MCF 10A (cell line): ENCODE data around the gene LRP6. TPM values are rescaled to one million over a fixed set of nuclear protein-coding genes. Genes with fewer than 3 reads are reported as not detected.

Source experiments
- BruUV-seq: library from RNA; stranded (reverse); fragments of 400-500 nt; replicated peaks from 2 replicates; lab custom pipeline; 2021; lab: Mats Ljungman, UMichigan
- CTCF ChIA-PET: fragments of 300-600 bp; sonication (Branson Sonifier 250); formaldehyde crosslinking; extraction: SDS; loops from one replicate; lab custom pipeline; 2021; ENCODE audit warnings: antibody characterized with exemption, inconsistent platforms; lab: Yijun Ruan, JAX
- POLR2A ChIA-PET: fragments of 300-600, 350-650 bp; sonication (Branson Sonifier 250); formaldehyde crosslinking; extraction: SDS; loops from one replicate; lab custom pipeline; 2020; ENCODE audit warnings: antibody characterized with exemption, inconsistent platforms; lab: Yijun Ruan, JAX
- DNase-seq: peaks from one replicate; pipeline ENCODE4 v3.0.0-alpha.2; 2018; ENCODE audit not compliant: unreplicated experiment
- H3K27ac Mint-ChIP-seq: one replicate; pipeline ENCODE4 v1.8.0; 2022; ENCODE audit warnings: mild to moderate bottlenecking, low read depth, mixed read lengths; ENCODE audit not compliant: unreplicated experiment
- H3K27me3 Mint-ChIP-seq: one replicate; pipeline ENCODE4 v1.8.0; 2022; ENCODE audit warnings: mixed read lengths; ENCODE audit not compliant: insufficient read depth, unreplicated experiment
- H3K36me3 Mint-ChIP-seq: one replicate; pipeline ENCODE4 v1.8.0; 2022; ENCODE audit warnings: mild to moderate bottlenecking, moderate library complexity, mixed read lengths; ENCODE audit not compliant: insufficient read depth, unreplicated experiment
- H3K4me1 Mint-ChIP-seq: one replicate; pipeline ENCODE4 v1.8.0; 2022; ENCODE audit warnings: mixed read lengths; ENCODE audit not compliant: insufficient read depth, unreplicated experiment
- H3K4me3 Mint-ChIP-seq: one replicate; pipeline ENCODE4 v1.8.0; 2022; ENCODE audit warnings: mild to moderate bottlenecking, moderate library complexity, mixed read lengths; ENCODE audit not compliant: unreplicated experiment
- H3K9me3 Mint-ChIP-seq: one replicate; pipeline ENCODE4 v1.8.0; 2022; ENCODE audit warnings: mixed read lengths; ENCODE audit not compliant: unreplicated experiment
- intact Hi-C: fragments of 100-400 bp; cut with micrococcal nuclease; formaldehyde crosslinking; loops from 2 replicates; pipeline ENCODE4 v1.14.1; 2022
- total RNA-seq: library from RNA; stranded (reverse); gene quantifications from 2 replicates; pipeline ENCODE4 v1.2.3, GENCODE V29; 2022
- TF ChIP-seq, protein P1 (sequence below): fragments of 200-600 bp; IDR thresholded peaks from one replicate; pipeline ENCODE4 v1.8.0; 2022; ENCODE audit warnings: antibody characterized with exemption, mild to moderate bottlenecking; ENCODE audit not compliant: unreplicated experiment

Gene LRP6
- total RNA-seq, 1 experiment from 2014 or later, result 24.9 TPM

DNA sequence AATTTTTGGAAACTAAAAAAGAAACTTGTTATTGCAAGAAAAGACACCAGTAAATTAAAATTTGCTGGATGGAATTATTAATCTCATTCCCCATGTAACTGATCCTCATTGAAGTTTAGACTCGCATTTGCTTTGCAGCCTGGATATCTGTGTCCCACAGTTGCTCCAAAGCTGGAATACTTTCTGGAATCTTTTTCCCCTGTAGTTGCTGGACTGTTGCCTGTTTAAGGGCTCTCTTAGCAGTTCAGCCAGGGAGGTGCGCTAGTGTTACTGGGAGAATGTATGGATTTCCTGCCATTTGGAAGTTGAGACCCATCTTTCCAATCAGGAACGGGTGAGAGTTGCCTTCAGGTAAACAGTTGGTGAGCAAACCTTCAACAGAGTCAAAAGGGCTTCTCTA is 175.8 kb downstream of the LRP6 start:
- TF ChIP-seq, protein P1, sequence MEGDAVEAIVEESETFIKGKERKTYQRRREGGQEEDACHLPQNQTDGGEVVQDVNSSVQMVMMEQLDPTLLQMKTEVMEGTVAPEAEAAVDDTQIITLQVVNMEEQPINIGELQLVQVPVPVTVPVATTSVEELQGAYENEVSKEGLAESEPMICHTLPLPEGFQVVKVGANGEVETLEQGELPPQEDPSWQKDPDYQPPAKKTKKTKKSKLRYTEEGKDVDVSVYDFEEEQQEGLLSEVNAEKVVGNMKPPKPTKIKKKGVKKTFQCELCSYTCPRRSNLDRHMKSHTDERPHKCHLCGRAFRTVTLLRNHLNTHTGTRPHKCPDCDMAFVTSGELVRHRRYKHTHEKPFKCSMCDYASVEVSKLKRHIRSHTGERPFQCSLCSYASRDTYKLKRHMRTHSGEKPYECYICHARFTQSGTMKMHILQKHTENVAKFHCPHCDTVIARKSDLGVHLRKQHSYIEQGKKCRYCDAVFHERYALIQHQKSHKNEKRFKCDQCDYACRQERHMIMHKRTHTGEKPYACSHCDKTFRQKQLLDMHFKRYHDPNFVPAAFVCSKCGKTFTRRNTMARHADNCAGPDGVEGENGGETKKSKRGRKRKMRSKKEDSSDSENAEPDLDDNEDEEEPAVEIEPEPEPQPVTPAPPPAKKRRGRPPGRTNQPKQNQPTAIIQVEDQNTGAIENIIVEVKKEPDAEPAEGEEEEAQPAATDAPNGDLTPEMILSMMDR, result no peak
- ChIA-PET POLR2A (no interaction called here), CTCF (interaction anchor here (1.6 kb wide), 1 partner anchor 9 kb away, joined by 5 read pairs; no protein-coding TSS in a partner anchor)
- Mint-ChIP-seq H3K9me3 (no peaks in the 10 kb centered on the region), H3K27me3 (no peaks in the 10 kb centered on the region), H3K27ac (no peak overlapping the region), H3K4me1 (peaks cover 8% of the 10 kb centered on the region), H3K4me3 (no peak overlapping the region), H3K36me3 (peaks cover 4% of the 10 kb centered on the region)
- BruUV-seq, result no TSS peak
- intact Hi-C loops, result no loop called here
- DNase-seq, result no peak

DNA sequence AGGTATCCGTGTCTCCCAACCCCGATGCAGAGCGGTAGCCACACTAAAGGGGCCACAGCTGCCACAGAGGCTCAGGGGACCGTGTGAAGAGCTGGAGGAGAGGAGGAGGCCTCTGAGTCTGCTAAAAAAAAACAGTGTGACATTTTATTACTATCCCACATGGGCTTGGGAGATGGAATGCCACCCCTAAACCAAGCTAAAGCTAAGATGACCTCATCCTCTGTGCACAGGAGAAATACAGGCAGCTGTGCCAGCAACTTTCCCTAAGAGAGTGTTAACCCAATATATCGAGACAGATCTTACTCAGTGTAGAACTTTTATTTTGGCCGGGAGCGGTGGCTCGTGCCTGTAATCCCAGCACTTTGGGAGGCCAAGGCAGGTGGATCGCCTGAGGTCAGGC is 178.1 kb downstream of the LRP6 start:
- TF ChIP-seq, protein P1, result no peak
- H3K27me3 Mint-ChIP-seq, result no peaks in the 10 kb centered on the region
- intact Hi-C loops, result no loop called here
- H3K27ac Mint-ChIP-seq, result no peak overlapping the region
- no peaks in the 10 kb centered on the region for H3K36me3 Mint-ChIP-seq
- no peak for DNase-seq
- ChIA-PET POLR2A (no interaction called here), CTCF (interaction anchor here (0.6 kb wide), 1 partner anchor 242 kb away, joined by 3 read pairs; no protein-coding TSS in a partner anchor)
- H3K4me1 Mint-ChIP-seq, result peaks cover 8% of the 10 kb centered on the region
- no peaks in the 10 kb centered on the region for H3K9me3 Mint-ChIP-seq
- BruUV-seq, result no TSS peak
- H3K4me3 Mint-ChIP-seq, result no peak overlapping the region

DNA sequence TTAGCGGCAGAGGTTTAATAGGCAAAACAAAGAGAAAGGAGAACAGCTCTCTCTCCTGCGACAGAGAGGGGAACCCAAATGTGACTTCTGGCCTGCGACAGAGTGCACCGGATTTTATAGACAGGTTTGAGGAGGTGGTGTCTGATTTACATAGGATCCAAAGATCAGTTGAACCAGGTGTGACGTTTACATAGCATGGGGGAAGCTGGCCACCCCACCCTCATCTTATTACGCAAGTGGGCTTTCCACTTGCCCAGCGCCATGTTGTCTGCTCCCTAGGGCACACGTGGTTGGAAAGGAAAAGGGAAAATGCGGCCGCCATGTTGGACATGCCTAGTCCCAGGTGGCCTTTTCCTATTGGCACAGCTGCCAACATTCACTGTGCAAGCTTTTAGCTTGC is 178.7 kb downstream of the LRP6 start:
- no TSS peak for BruUV-seq
- POLR2A ChIA-PET, result interaction anchor here (1.0 kb wide), 1 partner anchor 10 kb away, joined by 3 read pairs; no protein-coding TSS in a partner anchor

DNA sequence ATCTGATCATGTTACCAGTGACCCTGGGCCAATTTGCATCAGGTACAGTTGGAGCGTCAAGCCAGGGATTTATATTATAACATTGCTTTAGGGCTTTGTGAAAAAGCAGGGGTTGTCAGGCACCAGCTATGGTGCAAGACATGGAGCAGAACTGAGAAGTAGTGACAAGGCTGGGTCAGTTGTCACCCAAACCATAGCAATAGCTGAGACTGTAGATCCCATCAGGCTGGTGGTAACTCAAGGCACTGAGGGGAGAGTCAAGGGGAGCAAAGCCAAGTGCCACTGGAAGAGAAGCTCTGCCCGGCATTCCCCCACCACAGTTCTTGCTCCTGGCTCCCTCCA is 179.2 kb downstream of the LRP6 start:
- intact Hi-C loops, result no loop called here
- H3K4me1 Mint-ChIP-seq, result peaks cover 2% of the 10 kb centered on the region
- TF ChIP-seq, protein P1, result no peak
- H3K27me3 Mint-ChIP-seq, result no peaks in the 10 kb centered on the region
- H3K27ac Mint-ChIP-seq, result no peak overlapping the region
- no TSS peak for BruUV-seq
- ChIA-PET CTCF (interaction anchor here (0.6 to 3.3 kb wide), 5 partner anchors 14 to 626 kb away, joined by 3 to 10 read pairs (median 3); no protein-coding TSS in a partner anchor), POLR2A (interaction anchor here (1.0 kb wide), 1 partner anchor 10 kb away, joined by 3 read pairs; no protein-coding TSS in a partner anchor)
- H3K4me3 Mint-ChIP-seq, result no peak overlapping the region
- H3K9me3 Mint-ChIP-seq, result no peaks in the 10 kb centered on the region
- DNase-seq, result no peak
- H3K36me3 Mint-ChIP-seq, result no peaks in the 10 kb centered on the region

More for the DNA sequence above, 178.7 kb downstream of the LRP6 start:
- Mint-ChIP-seq H3K27ac (no peak overlapping the region), H3K36me3 (no peaks in the 10 kb centered on the region), H3K4me3 (no peak overlapping the region), H3K4me1 (peaks cover 7% of the 10 kb centered on the region), H3K9me3 (no peaks in the 10 kb centered on the region), H3K27me3 (no peaks in the 10 kb centered on the region)
- intact Hi-C loops, result no loop called here
- no peak for DNase-seq
- CTCF ChIA-PET, result interaction anchor here (0.6 kb wide), 3 partner anchors 14 to 625 kb away, joined by 3 read pairs; no protein-coding TSS in a partner anchor
- TF ChIP-seq, protein P1, result no peak
